Psoas muscle (tissue), 8 donors: ENCODE data around the gene TMUB1. TPM values are rescaled to one million over a fixed set of nuclear protein-coding genes. Genes with fewer than 3 reads are reported as not detected.

Experiments used
- ATAC-seq, 4 donors: fragments of 200-7000 bp; cut with Tn5 transposase; one replicate each; pipeline ENCODE4 v1.9.1; 2020; ENCODE audit warnings: moderate library complexity in 3 of 4, mild to moderate bottlenecking in 2 of 4
- DNase-seq, 2 donors: peaks; one replicate each; pipeline ENCODE4 v3.0.0-alpha.2; 2020
- H3K27ac ChIP-seq: fragments of 200-600 bp; one replicate; pipeline ENCODE4 v1.8.0; 2022
- H3K27me3 ChIP-seq, 3 donors: fragments of 200-600 bp in 1 of 3; one replicate each; pipeline versions ENCODE4 v1.6.1 to v1.8.0; 2013 to 2022; ENCODE audit warnings: low read length in 2 of 3, mild to moderate bottlenecking in 2 of 3, moderate library complexity in 1 of 3; ENCODE audit not compliant: insufficient read depth in 3 of 3
- H3K36me3 ChIP-seq, 2 donors: fragments of 200-600 bp in 1 of 2; one replicate each; pipeline versions ENCODE4 v1.6.1 to v1.8.0; 2013 to 2022; ENCODE audit warnings: low read depth in 1 of 2, mild to moderate bottlenecking in 1 of 2, moderate library complexity in 1 of 2; ENCODE audit not compliant: insufficient read depth in 1 of 2
- H3K4me1 ChIP-seq: fragments of 200-600 bp; one replicate; pipeline ENCODE4 v1.8.0; 2022
- H3K4me3 ChIP-seq: fragments of 200-600 bp; one replicate; pipeline ENCODE4 v1.8.0; 2022; ENCODE audit warnings: mild to moderate bottlenecking
- H3K9me3 ChIP-seq: fragments of 200-600 bp; one replicate; pipeline ENCODE4 v1.8.0; 2022
- WGBS, 3 donors: extraction: QIAGEN DNeasy Blood & Tissue Kit; methylation state at CpG; one replicate each; pipeline versions ENCODE4 v1.1.6 to v1.1.7; 2013; 5-methylcytosine and 5-hydroxymethylcytosine counted together
- intact Hi-C, 2 donors: fragments of 100-400 bp; cut with DNase I; formaldehyde crosslinking; loops; one replicate each; pipeline versions ENCODE4 v1.11.0 to v1.14.2; 2022
- polyA plus RNA-seq, 3 donors: library from polyadenylated mRNA; stranded (reverse); fragments of 200-250 nt; gene quantifications; one replicate each; pipeline ENCODE4 v1.2.3, GENCODE V29; 2013
- total RNA-seq, 4 donors: library from RNA; stranded (reverse); fragmentation: NEBNext Ultra II Directional in 2 of 4; extraction: Animal tissue kit (Norgen Biotek cat#: 25700) in 2 of 4; gene quantifications; one replicate each; pipeline versions ENCODE4 v1.2.1 to v1.2.4, GENCODE V29; 2021 to 2023
- TF ChIP-seq, protein P1 (sequence below): fragments of 200-600 bp; IDR thresholded peaks from one replicate; pipeline ENCODE4 v1.8.0; 2022; ENCODE audit warnings: antibody characterized with exemption
- donor health status: healthy with polysubstance abuse.
- donor health status: DM: no; HTN: no; CAD: no; lungs with moderate emphysema.
- donor health status: Bipolar disorder and iron deficiency.
- donor health status: healthy.
- donor health status: DM: yes; HTN: yes; CAD: no.
- donor health status: DM: no; HTN: no; CAD: no.
- donor health status: DM: no; HTN: no; CAD: no.
- donor health status: DM: yes; HTN: yes; CAD: no.

TMUB1 gene
- total and polyA plus RNA-seq, 7 donors = 41.7 to 121 (median 55.5) TPM

DNA sequence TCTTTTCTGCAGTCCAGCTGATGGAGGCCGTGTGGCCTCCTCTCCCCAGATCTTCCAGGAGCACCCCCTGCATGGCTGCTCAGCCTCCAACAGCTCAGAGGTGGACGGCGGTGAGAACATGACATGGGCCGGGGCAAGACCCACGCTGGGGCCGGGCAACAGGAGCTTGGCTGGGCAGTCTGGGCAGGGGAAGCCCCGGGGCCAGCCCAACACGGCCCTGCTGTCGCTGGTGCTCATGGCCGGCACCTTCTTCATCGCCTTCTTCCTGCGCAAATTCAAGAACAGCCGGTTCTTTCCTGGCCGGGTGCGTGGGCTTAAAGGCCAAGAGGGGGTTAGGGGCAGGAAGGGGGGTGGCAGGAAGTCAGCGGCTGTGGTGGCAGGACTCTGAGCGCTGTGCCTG is 9.3 kb downstream of the TMUB1 start:
- Histone ChIP-seq H3K4me1 (peaks cover 8% of the 10 kb centered on the region), H3K4me3 (no peak overlapping the region), H3K27me3 (no peaks in the 10 kb centered on the region), H3K27ac (no peak overlapping the region), H3K9me3 (no peaks in the 10 kb centered on the region), H3K36me3 (peaks cover 4 to 90% of the 10 kb centered on the region in 2 donors)
- DNase-seq (no peak), ATAC-seq (no peak)
- WGBS, 3 donors = 82 to 87% (median 84%) methylated on average over 17 of the region's 17 CpGs
- intact Hi-C loops = no loop called here
- TF ChIP-seq, protein P1, sequence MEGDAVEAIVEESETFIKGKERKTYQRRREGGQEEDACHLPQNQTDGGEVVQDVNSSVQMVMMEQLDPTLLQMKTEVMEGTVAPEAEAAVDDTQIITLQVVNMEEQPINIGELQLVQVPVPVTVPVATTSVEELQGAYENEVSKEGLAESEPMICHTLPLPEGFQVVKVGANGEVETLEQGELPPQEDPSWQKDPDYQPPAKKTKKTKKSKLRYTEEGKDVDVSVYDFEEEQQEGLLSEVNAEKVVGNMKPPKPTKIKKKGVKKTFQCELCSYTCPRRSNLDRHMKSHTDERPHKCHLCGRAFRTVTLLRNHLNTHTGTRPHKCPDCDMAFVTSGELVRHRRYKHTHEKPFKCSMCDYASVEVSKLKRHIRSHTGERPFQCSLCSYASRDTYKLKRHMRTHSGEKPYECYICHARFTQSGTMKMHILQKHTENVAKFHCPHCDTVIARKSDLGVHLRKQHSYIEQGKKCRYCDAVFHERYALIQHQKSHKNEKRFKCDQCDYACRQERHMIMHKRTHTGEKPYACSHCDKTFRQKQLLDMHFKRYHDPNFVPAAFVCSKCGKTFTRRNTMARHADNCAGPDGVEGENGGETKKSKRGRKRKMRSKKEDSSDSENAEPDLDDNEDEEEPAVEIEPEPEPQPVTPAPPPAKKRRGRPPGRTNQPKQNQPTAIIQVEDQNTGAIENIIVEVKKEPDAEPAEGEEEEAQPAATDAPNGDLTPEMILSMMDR = no peak

DNA sequence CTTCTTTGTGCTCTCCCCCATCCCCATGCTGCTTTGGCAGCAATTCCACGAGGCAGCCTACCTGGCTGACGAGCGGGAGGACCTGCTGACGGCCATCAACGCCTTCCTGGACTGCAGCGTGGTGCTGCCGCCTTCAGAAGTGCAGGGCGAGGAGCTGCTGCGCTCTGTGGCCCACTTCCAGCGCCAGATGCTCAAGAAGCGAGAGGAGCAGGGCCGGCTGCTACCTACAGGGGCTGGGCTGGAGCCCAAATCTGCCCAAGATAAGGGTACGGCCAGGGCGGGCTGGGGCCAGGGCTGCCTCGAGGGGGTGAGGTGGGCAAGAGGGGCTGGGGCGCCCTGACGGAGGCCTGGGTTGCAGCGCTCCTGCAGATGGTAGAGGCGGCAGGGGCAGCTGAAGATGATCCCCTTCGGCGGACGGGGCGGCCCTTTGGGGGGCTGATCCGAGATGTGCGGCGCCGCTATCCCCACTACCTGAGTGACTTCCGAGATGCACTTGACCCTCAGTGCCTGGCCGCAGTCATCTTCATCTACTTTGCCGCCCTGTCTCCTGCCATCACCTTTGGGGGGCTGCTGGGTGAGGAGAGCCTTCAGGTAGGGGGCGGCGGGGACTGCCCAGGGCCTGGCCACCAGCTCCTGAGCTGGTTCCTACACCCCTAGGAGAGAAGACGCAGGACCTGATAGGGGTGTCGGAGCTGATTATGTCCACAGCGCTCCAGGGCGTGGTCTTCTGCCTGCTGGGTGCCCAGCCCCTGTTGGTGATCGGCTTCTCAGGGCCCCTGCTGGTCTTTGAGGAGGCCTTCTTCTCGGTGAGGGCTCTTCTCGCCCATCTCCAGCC is 12.0 kb downstream of the TMUB1 start:
- intact Hi-C loops = no loop called here
- no peak for DNase-seq
- peaks cover 12 to 98% of the 10 kb centered on the region in 2 donors for H3K36me3 ChIP-seq
- no peak overlapping the region for H3K27ac ChIP-seq
- ATAC-seq = no peak
- TF ChIP-seq, protein P1 = no peak
- H3K9me3 ChIP-seq = no peaks in the 10 kb centered on the region
- no peaks in the 10 kb centered on the region for H3K27me3 ChIP-seq
- 90 to 94% (median 93%) methylated on average over 39 of the region's 39 CpGs for WGBS, 3 donors
- no peak overlapping the region for H3K4me3 ChIP-seq
- H3K4me1 ChIP-seq = no peaks in the 10 kb centered on the region

DNA sequence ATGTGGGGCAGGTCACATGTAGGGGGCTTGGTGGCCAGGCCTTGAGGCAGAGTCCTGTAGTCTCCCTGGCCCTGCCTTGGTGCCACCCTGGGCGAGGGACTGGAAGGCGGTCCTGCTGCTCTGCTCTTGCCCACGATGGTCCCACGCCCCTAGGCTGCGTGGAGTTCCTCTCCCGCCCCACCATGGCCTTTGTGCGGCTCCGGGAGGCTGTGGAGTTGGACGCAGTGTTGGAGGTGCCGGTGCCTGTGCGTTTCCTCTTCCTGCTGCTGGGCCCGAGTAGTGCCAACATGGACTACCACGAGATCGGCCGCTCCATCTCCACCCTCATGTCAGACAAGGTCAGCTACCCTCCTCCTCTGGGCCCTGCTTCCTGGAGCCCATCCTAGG is 12.7 kb downstream of the TMUB1 start:
- no peak overlapping the region for H3K27ac ChIP-seq
- ATAC-seq (no peak), DNase-seq (no peak)
- no peaks in the 10 kb centered on the region for H3K27me3 ChIP-seq
- H3K9me3 ChIP-seq = no peaks in the 10 kb centered on the region
- no peaks in the 10 kb centered on the region for H3K4me1 ChIP-seq
- no peak overlapping the region for H3K4me3 ChIP-seq
- intact Hi-C loops = no loop called here
- WGBS, 3 donors = 90 to 92% (median 91%) methylated on average over 13 to 15 of the region's 15 CpGs
- H3K36me3 ChIP-seq = peaks cover 9 to 98% of the 10 kb centered on the region in 2 donors
- TF ChIP-seq, protein P1 = no peak

DNA sequence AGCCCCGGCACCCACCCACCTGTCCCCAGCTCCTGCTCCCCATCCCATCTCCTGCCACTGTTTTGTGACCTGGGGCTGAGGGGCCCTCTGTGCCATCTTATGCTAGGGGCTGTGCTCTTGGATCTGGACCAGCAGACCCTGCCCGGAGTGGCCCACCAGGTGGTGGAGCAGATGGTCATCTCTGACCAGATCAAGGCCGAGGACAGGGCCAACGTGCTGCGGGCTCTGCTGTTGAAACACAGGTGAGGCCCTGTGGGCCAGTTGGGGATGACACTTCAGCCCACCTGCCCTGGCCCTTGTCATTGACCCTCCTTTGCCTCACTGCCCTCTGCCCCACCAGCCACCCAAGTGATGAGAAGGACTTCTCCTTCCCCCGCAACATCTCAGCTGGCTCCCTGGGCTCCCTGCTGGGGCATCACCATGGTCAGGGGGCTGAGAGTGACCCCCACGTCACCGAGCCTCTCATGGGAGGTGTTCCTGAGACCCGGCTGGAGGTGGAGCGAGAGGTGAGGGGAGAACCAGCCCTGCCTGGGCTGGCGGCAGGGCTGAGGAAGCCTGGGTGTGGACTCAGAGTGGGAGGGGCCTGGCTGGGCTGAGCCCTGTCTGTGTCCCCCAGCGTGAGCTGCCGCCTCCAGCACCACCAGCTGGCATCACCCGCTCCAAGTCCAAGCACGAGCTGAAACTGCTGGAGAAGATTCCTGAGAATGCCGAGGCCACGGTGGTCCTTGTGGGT is 13.3 kb downstream of the TMUB1 start:
- TF ChIP-seq, protein P1 = no peak
- peaks cover 7 to 98% of the 10 kb centered on the region in 2 donors for H3K36me3 ChIP-seq
- no peaks in the 10 kb centered on the region for H3K9me3 ChIP-seq
- DNase-seq (no peak), ATAC-seq (no peak)
- WGBS, 3 donors = 80 to 83% (median 82%) methylated on average over 15 to 17 of the region's 17 CpGs
- intact Hi-C loops = no loop called here
- no peak overlapping the region for H3K27ac ChIP-seq
- H3K27me3 ChIP-seq = no peaks in the 10 kb centered on the region
- H3K4me1 ChIP-seq = no peaks in the 10 kb centered on the region
- no peak overlapping the region for H3K4me3 ChIP-seq
